Activated B cell treated with CpG ODN at 0.5 μM for 24 hours (primary cell): ENCODE results near the gene ZNF143. TPM values are rescaled to one million over a fixed set of nuclear protein-coding genes. Genes with fewer than 3 reads are reported as not detected.
A peak's percentile ranks its signal among the peaks of the same experiment; 100 is the strongest.

ENCODE experiments used
- ATAC-seq: fragments of 200-7000 bp; cut with Tn5 transposase; one replicate; pipeline ENCODE4 v1.10.0; 2021; ENCODE audit warnings: low read depth, mild to moderate bottlenecking, moderate library complexity
- CTCF ChIA-PET: fragments of 350-600 bp; sonication (Branson Sonifier 250); formaldehyde crosslinking; loops from one replicate; lab custom pipeline; 2021; ENCODE audit warnings: antibody characterized with exemption; lab: Charles Lee
- POLR2A ChIA-PET: fragments of 350-600 bp; sonication (Branson Sonifier 250); formaldehyde crosslinking; loops from one replicate; lab custom pipeline; 2021; ENCODE audit warnings: antibody characterized with exemption; lab: Charles Lee
- DNase-seq: peaks from one replicate; pipeline ENCODE4 v3.0.0; 2022
- H3K27ac Mint-ChIP-seq: one replicate; pipeline ENCODE4 v1.8.0; 2020; ENCODE audit warnings: mixed read lengths
- H3K27me3 Mint-ChIP-seq: one replicate; pipeline ENCODE4 v1.8.0; 2021; ENCODE audit warnings: mixed read lengths
- H3K36me3 Mint-ChIP-seq: one replicate; pipeline ENCODE4 v1.8.0; 2021; ENCODE audit warnings: low read depth, mixed read lengths
- H3K4me1 Mint-ChIP-seq: one replicate; pipeline ENCODE4 v1.8.0; 2021; ENCODE audit warnings: mixed read lengths
- H3K4me3 Mint-ChIP-seq: one replicate; pipeline ENCODE4 v1.8.0; 2020; ENCODE audit warnings: mild to moderate bottlenecking, mixed read lengths
- H3K9me3 Mint-ChIP-seq: one replicate; pipeline ENCODE4 v1.8.0; 2020; ENCODE audit warnings: mixed read lengths
- CTCF ChIP-seq: fragments of 200-600 bp; IDR thresholded peaks from one replicate; pipeline ENCODE4 v1.8.0; 2022; ENCODE audit warnings: antibody characterized with exemption, mild to moderate bottlenecking
- intact Hi-C: fragments of 100-400 bp; cut with micrococcal nuclease; formaldehyde crosslinking; loops from one replicate; pipeline ENCODE4 v1.15.1; 2024
- total RNA-seq: library from RNA; stranded (reverse); gene quantifications from 2 replicates; pipeline ENCODE4 v1.2.3, GENCODE V29; 2022

Gene ZNF143
- total RNA-seq, 1 donor from 2014 or later, result 41.1 TPM

- H3K27me3 Mint-ChIP-seq, result no peaks in the 10 kb centered on the region
- TF ChIP-seq CTCF, result no peak
- peak overlapping the region; percentile 80 for H3K27ac Mint-ChIP-seq
- intact Hi-C loops, result no loop called here
- H3K4me1 Mint-ChIP-seq, result peaks cover 46% of the 10 kb centered on the region
- peaks cover 6% of the 10 kb centered on the region for H3K9me3 Mint-ChIP-seq
- H3K4me3 Mint-ChIP-seq, result no peak overlapping the region
- ATAC-seq (no peak), DNase-seq (no peak)
- CTCF ChIA-PET, result interaction anchor here (1.0 kb wide), 1 partner anchor 181 kb away, joined by 4 read pairs; no protein-coding TSS in a partner anchor
- POLR2A ChIA-PET, result interaction anchor here (0.6 to 2.4 kb wide), 4 partner anchors 19 to 396 kb away, joined by 3 to 12 read pairs (median 6); no protein-coding TSS in a partner anchor
- H3K36me3 Mint-ChIP-seq, result peaks cover 3% of the 10 kb centered on the region
Observed at GRCh38 chr11:9566561-9567063, 105.8 kb downstream of the ZNF143 start.

- no peak for TF ChIP-seq CTCF
- no peak overlapping the region for H3K27ac Mint-ChIP-seq
- no peak for ATAC-seq
- no peak for DNase-seq
- H3K4me1 Mint-ChIP-seq, result peaks cover 53% of the 10 kb centered on the region
- no peaks in the 10 kb centered on the region for H3K27me3 Mint-ChIP-seq
- H3K4me3 Mint-ChIP-seq, result no peak overlapping the region
- H3K36me3 Mint-ChIP-seq, result no peaks in the 10 kb centered on the region
- CTCF ChIA-PET, result interaction anchor here (1.5 kb wide), 1 partner anchor 33 kb away, joined by 4 read pairs; no protein-coding TSS in a partner anchor
- no peaks in the 10 kb centered on the region for H3K9me3 Mint-ChIP-seq
- intact Hi-C loops, result no loop called here
- POLR2A ChIA-PET, result interaction anchor here (0.7 to 2.4 kb wide), 3 partner anchors 20 to 179 kb away, joined by 3 to 12 read pairs (median 3); no protein-coding TSS in a partner anchor
Observed at GRCh38 chr11:9567401-9567800, 106.6 kb downstream of the ZNF143 start.

DNA sequence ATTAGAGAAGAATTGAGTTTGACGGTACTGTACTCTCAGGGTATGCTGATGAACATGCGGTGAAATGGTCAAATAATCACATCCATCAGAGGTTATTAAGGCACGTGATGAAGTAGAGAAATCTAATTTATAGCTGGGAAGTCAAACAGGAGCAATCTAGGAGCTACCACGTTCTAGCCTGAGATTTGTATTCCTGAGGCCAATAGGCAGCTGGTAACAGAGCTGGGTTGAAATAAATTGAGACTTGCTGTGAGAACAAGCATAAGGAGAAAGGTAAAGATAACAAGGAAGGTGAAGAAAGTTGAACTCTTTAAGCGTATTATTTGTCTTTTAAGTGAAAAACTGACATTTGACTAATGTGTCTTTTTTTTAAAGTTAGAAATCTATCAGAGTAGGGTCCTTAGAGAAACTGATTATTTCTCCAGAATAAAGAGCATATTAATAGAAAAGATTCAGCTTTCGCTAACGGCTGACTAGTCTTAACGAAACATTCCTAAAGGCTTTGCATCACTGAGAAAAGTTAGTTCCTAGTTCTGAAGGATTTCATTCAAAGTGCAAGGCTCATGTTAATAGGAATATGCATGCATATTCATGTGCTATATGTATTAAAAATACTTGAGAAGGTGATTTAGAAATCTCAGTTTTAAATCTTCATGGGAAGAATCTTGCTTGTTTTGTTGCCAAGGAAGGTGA is 107.5 kb downstream of the ZNF143 start:
- no peak for TF ChIP-seq CTCF
- H3K9me3 Mint-ChIP-seq, result no peaks in the 10 kb centered on the region
- ChIA-PET CTCF (interaction anchor here (1.0 to 1.5 kb wide), 2 partner anchors 33 to 36 kb away, joined by 4 to 5 read pairs; no protein-coding TSS in a partner anchor), POLR2A (interaction anchor here (1.3 kb wide), 1 partner anchor 33 kb away, joined by 4 read pairs; no protein-coding TSS in a partner anchor)
- DNase-seq (no peak), ATAC-seq (no peak)
- peak overlapping the region; percentile 68 for H3K4me3 Mint-ChIP-seq
- peak overlapping the region; percentile 89 for H3K27ac Mint-ChIP-seq
- H3K36me3 Mint-ChIP-seq, result no peaks in the 10 kb centered on the region
- H3K4me1 Mint-ChIP-seq, result peaks cover 53% of the 10 kb centered on the region
- intact Hi-C loops, result no loop called here
- no peaks in the 10 kb centered on the region for H3K27me3 Mint-ChIP-seq

- no peak for TF ChIP-seq CTCF
- Mint-ChIP-seq H3K36me3 (no peaks in the 10 kb centered on the region), H3K27ac (peak overlapping the region; percentile 89), H3K27me3 (no peaks in the 10 kb centered on the region), H3K9me3 (no peaks in the 10 kb centered on the region), H3K4me3 (peak overlapping the region; percentile 68), H3K4me1 (peaks cover 53% of the 10 kb centered on the region)
- POLR2A ChIA-PET, result interaction anchor here (0.7 to 1.3 kb wide), 2 partner anchors 32 to 1168 kb away, joined by 3 to 4 read pairs; no protein-coding TSS in a partner anchor
- ATAC-seq, result no peak
- no peak for DNase-seq
- CTCF ChIA-PET, result interaction anchor here (1.0 to 1.5 kb wide), 2 partner anchors 34 to 35 kb away, joined by 4 to 5 read pairs; no protein-coding TSS in a partner anchor
- intact Hi-C loops, result no loop called here
Observed at GRCh38 chr11:9568854-9569587, 108.2 kb downstream of the ZNF143 start.
